MCF 10A (cell line): ENCODE results near the gene CCDC50. TPM values are rescaled to one million over a fixed set of nuclear protein-coding genes. Genes with fewer than 3 reads are reported as not detected.

ENCODE experiments used
- BruUV-seq: library from RNA; stranded (reverse); fragments of 400-500 nt; replicated peaks from 2 replicates; lab custom pipeline; 2021; lab: Mats Ljungman, UMichigan
- CTCF ChIA-PET: fragments of 300-600 bp; sonication (Branson Sonifier 250); formaldehyde crosslinking; extraction: SDS; loops from one replicate; lab custom pipeline; 2021; ENCODE audit warnings: antibody characterized with exemption, inconsistent platforms; lab: Yijun Ruan, JAX
- POLR2A ChIA-PET: fragments of 300-600, 350-650 bp; sonication (Branson Sonifier 250); formaldehyde crosslinking; extraction: SDS; loops from one replicate; lab custom pipeline; 2020; ENCODE audit warnings: antibody characterized with exemption, inconsistent platforms; lab: Yijun Ruan, JAX
- DNase-seq: peaks from one replicate; pipeline ENCODE4 v3.0.0-alpha.2; 2018; ENCODE audit not compliant: unreplicated experiment
- H3K27ac Mint-ChIP-seq: one replicate; pipeline ENCODE4 v1.8.0; 2022; ENCODE audit warnings: mild to moderate bottlenecking, low read depth, mixed read lengths; ENCODE audit not compliant: unreplicated experiment
- H3K27me3 Mint-ChIP-seq: one replicate; pipeline ENCODE4 v1.8.0; 2022; ENCODE audit warnings: mixed read lengths; ENCODE audit not compliant: insufficient read depth, unreplicated experiment
- H3K36me3 Mint-ChIP-seq: one replicate; pipeline ENCODE4 v1.8.0; 2022; ENCODE audit warnings: mild to moderate bottlenecking, moderate library complexity, mixed read lengths; ENCODE audit not compliant: insufficient read depth, unreplicated experiment
- H3K4me1 Mint-ChIP-seq: one replicate; pipeline ENCODE4 v1.8.0; 2022; ENCODE audit warnings: mixed read lengths; ENCODE audit not compliant: insufficient read depth, unreplicated experiment
- H3K4me3 Mint-ChIP-seq: one replicate; pipeline ENCODE4 v1.8.0; 2022; ENCODE audit warnings: mild to moderate bottlenecking, moderate library complexity, mixed read lengths; ENCODE audit not compliant: unreplicated experiment
- H3K9me3 Mint-ChIP-seq: one replicate; pipeline ENCODE4 v1.8.0; 2022; ENCODE audit warnings: mixed read lengths; ENCODE audit not compliant: unreplicated experiment
- CTCF ChIP-seq: fragments of 200-600 bp; IDR thresholded peaks from one replicate; pipeline ENCODE4 v1.8.0; 2022; ENCODE audit warnings: antibody characterized with exemption, mild to moderate bottlenecking; ENCODE audit not compliant: unreplicated experiment
- intact Hi-C: fragments of 100-400 bp; cut with micrococcal nuclease; formaldehyde crosslinking; loops from 2 replicates; pipeline ENCODE4 v1.14.1; 2022
- total RNA-seq: library from RNA; stranded (reverse); gene quantifications from 2 replicates; pipeline ENCODE4 v1.2.3, GENCODE V29; 2022

CCDC50 gene
- total RNA-seq, 1 experiment from 2014 or later = 115 TPM

GRCh38 chr3:191428177-191428576 lies 99.0 kb downstream of the CCDC50 start:
- no TSS peak for BruUV-seq
- no peak for TF ChIP-seq CTCF
- no peaks in the 10 kb centered on the region for H3K4me1 Mint-ChIP-seq
- H3K4me3 Mint-ChIP-seq = no peak overlapping the region
- no peaks in the 10 kb centered on the region for H3K27me3 Mint-ChIP-seq
- intact Hi-C loops = no loop called here
- no peaks in the 10 kb centered on the region for H3K36me3 Mint-ChIP-seq
- H3K27ac Mint-ChIP-seq = no peak overlapping the region
- ChIA-PET POLR2A (no interaction called here), CTCF (interaction anchor here (1.4 kb wide), 1 partner anchor 381 kb away, joined by 4 read pairs; no protein-coding TSS in a partner anchor)
- H3K9me3 Mint-ChIP-seq = no peaks in the 10 kb centered on the region
- DNase-seq = no peak

- ChIA-PET POLR2A (interaction anchor here (0.6 to 0.7 kb wide), 2 partner anchors 12 to 256 kb away, joined by 4 read pairs; no protein-coding TSS in a partner anchor), CTCF (no interaction called here)
- no peaks in the 10 kb centered on the region for H3K4me1 Mint-ChIP-seq
- intact Hi-C loops = no loop called here
- DNase-seq = no peak
- H3K4me3 Mint-ChIP-seq = no peak overlapping the region
- no peaks in the 10 kb centered on the region for H3K27me3 Mint-ChIP-seq
- no peaks in the 10 kb centered on the region for H3K36me3 Mint-ChIP-seq
- H3K9me3 Mint-ChIP-seq = no peaks in the 10 kb centered on the region
- H3K27ac Mint-ChIP-seq = no peak overlapping the region
- no TSS peak for BruUV-seq
- TF ChIP-seq CTCF = no peak
Measured at GRCh38 chr3:191430103-191430502, 100.9 kb downstream of the CCDC50 start.

- no peak overlapping the region for H3K27ac Mint-ChIP-seq
- H3K4me3 Mint-ChIP-seq = no peak overlapping the region
- intact Hi-C loops = no loop called here
Measured at GRCh38 chr3:191431160-191431822, 102.1 kb downstream of the CCDC50 start.

GRCh38 chr3:191432162-191432561 lies 103.0 kb downstream of the CCDC50 start:
- Mint-ChIP-seq H3K4me1 (no peaks in the 10 kb centered on the region), H3K27ac (no peak overlapping the region), H3K4me3 (no peak overlapping the region), H3K36me3 (no peaks in the 10 kb centered on the region), H3K9me3 (no peaks in the 10 kb centered on the region), H3K27me3 (no peaks in the 10 kb centered on the region)
- intact Hi-C loops = no loop called here
- POLR2A ChIA-PET = no interaction called here
- no TSS peak for BruUV-seq
- CTCF ChIA-PET = no interaction called here
- no peak for TF ChIP-seq CTCF
- no peak for DNase-seq

More at GRCh38 chr3:191431160-191431822, 102.1 kb downstream of the CCDC50 start:
- no peak for DNase-seq
- Mint-ChIP-seq H3K4me1 (no peaks in the 10 kb centered on the region), H3K36me3 (no peaks in the 10 kb centered on the region), H3K9me3 (no peaks in the 10 kb centered on the region), H3K27me3 (no peaks in the 10 kb centered on the region)
- ChIA-PET CTCF (interaction anchor here (0.6 kb wide), 1 partner anchor 978 kb away, joined by 3 read pairs; no protein-coding TSS in a partner anchor), POLR2A (no interaction called here)
- BruUV-seq = no TSS peak
- TF ChIP-seq CTCF = no peak
